ENCODE data around the gene MAML3.
"Not testable (repeated sequence)": the region's sequence is repeated elsewhere in the genome, so short reads cannot be mapped to it uniquely, and the experiment has no call there.

Gene MAML3

GRCh38 chr4:139950568-139950967 is 203.4 kb downstream of the MAML3 start:
- Mint-ChIP-seq H3K4me3 (peak overlapping the region; percentile 25 to 40), H3K4me1 (ENCODE audit: low read depth in 2 of 2) (peaks cover 10 to 14% of the 10 kb centered on the region in 2 donors), H3K27ac (peak overlapping the region; percentile 17 to 56), H3K36me3 (ENCODE audit: insufficient read depth) (peaks cover 4% of the 10 kb centered on the region), H3K27me3 (peaks cover 9 to 10% of the 10 kb centered on the region in 2 donors), H3K9me3 (no peaks in the 10 kb centered on the region)
- ATAC-seq (replicated peaks) (peak; percentile 77), DNase-seq (no peak)

DNA sequence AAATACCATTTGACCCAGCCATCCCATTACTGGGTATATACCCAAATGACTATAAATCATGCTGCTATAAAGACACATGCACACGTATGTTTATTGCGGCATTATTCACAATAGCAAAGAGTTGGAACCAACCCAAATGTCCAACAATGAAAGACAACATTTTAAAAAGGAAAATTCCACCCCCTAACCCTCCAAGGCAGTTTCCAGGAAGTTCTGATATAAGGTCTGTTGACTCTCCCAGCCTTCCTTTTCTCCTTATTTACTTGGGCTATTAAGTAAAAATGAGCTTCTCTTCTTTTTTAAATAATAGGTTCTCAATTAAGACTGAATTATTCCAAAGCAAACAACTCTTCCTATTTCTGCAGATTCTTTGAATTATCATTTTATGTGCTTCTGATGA is 209.1 kb downstream of the MAML3 start:
- ATAC-seq (replicated peaks); H3K4me3 Mint-ChIP-seq; H3K9me3 Mint-ChIP-seq; H3K36me3 Mint-ChIP-seq (ENCODE audit: insufficient read depth); H3K27ac Mint-ChIP-seq; H3K4me1 Mint-ChIP-seq (ENCODE audit: low read depth in 2 of 2); DNase-seq: not testable (repeated sequence)
- peaks cover 0 to 10% of the 10 kb centered on the region in 2 donors for H3K27me3 Mint-ChIP-seq

DNA sequence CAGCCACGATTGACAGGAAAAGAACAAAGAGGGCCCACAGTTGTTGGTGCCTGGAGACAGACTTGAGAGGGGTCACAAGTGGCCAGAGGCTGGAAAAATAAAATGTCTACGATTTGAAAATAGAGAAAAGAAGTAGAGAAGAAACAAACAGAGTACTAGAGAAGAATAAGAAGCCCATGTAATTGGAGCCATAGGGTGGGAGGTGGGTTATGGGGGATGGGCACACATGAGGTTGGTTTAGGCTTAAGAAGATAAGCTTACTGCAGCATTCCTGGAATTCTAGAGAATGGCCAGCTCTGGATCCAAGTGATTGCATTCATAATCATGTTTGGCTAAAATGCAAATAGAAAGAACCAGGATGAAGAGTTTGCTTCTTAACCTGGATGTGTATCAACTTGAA is 210.7 kb downstream of the MAML3 start:
- H3K9me3 Mint-ChIP-seq = peaks cover 0 to 2% of the 10 kb centered on the region in 2 donors
- ATAC-seq (replicated peaks) = no peak
- no peak for DNase-seq
- H3K4me3 Mint-ChIP-seq = no peak overlapping the region
- no peaks in the 10 kb centered on the region for H3K4me1 Mint-ChIP-seq (ENCODE audit: low read depth in 2 of 2)
- H3K27ac Mint-ChIP-seq = no peak overlapping the region
- no peaks in the 10 kb centered on the region for H3K36me3 Mint-ChIP-seq (ENCODE audit: insufficient read depth)
- peaks cover 0 to 10% of the 10 kb centered on the region in 2 donors for H3K27me3 Mint-ChIP-seq

GRCh38 chr4:139942241-139942640 is 211.7 kb downstream of the MAML3 start:
- Mint-ChIP-seq H3K4me1 (ENCODE audit: low read depth in 2 of 2) (no peaks in the 10 kb centered on the region), H3K27me3 (peaks cover 0 to 10% of the 10 kb centered on the region in 2 donors), H3K36me3 (ENCODE audit: insufficient read depth) (no peaks in the 10 kb centered on the region), H3K4me3 (no peak overlapping the region), H3K9me3 (peaks cover 0 to 2% of the 10 kb centered on the region in 2 donors), H3K27ac (no peak overlapping the region)
- DNase-seq = no peak
- ATAC-seq (replicated peaks) = no peak

DNA sequence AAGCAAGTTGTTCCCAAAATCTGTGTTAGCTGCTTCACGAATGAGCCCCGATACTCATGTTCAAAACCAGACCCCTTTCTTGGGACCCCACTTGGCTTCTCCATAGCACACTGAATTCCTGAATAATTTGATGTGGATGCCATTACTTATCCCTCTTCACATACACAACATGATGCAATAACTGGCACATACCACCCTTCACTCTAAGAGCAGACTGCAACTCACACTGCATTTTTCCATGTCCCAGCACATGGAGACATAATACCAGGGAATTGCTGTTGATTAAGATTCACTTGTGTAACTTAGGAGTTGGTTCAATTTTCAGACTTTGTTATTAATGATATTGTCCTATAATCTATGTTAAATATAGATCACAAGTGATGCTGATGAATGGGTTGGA is 213.4 kb downstream of the MAML3 start:
- no peaks in the 10 kb centered on the region for H3K4me1 Mint-ChIP-seq (ENCODE audit: low read depth in 2 of 2)
- H3K4me3 Mint-ChIP-seq = no peak overlapping the region
- peaks cover 0 to 2% of the 10 kb centered on the region in 2 donors for H3K9me3 Mint-ChIP-seq
- peaks cover 0 to 5% of the 10 kb centered on the region in 2 donors for H3K27me3 Mint-ChIP-seq
- DNase-seq (no peak), ATAC-seq (replicated peaks) (no peak)
- H3K36me3 Mint-ChIP-seq (ENCODE audit: insufficient read depth) = no peaks in the 10 kb centered on the region
- H3K27ac Mint-ChIP-seq = no peak overlapping the region

GRCh38 chr4:139938414-139938813 is 215.6 kb downstream of the MAML3 start:
- H3K27me3 Mint-ChIP-seq = peaks cover 0 to 5% of the 10 kb centered on the region in 2 donors
- no peaks in the 10 kb centered on the region for H3K4me1 Mint-ChIP-seq (ENCODE audit: low read depth in 2 of 2)
- no peak overlapping the region for H3K27ac Mint-ChIP-seq
- H3K4me3 Mint-ChIP-seq = no peak overlapping the region
- ATAC-seq (replicated peaks) (no peak), DNase-seq (no peak)
- peaks cover 0 to 2% of the 10 kb centered on the region in 2 donors for H3K9me3 Mint-ChIP-seq
- H3K36me3 Mint-ChIP-seq (ENCODE audit: insufficient read depth) = no peaks in the 10 kb centered on the region

- no peaks in the 10 kb centered on the region for H3K27me3 Mint-ChIP-seq
- no peaks in the 10 kb centered on the region for H3K4me1 Mint-ChIP-seq (ENCODE audit: low read depth in 2 of 2)
- no peaks in the 10 kb centered on the region for H3K9me3 Mint-ChIP-seq
- no peak overlapping the region for H3K27ac Mint-ChIP-seq
- no peaks in the 10 kb centered on the region for H3K36me3 Mint-ChIP-seq (ENCODE audit: insufficient read depth)
- no peak overlapping the region for H3K4me3 Mint-ChIP-seq
- ATAC-seq (replicated peaks) (no peak), DNase-seq (no peak)
Observed at GRCh38 chr4:139935911-139936310, 218.1 kb downstream of the MAML3 start.

- Mint-ChIP-seq H3K36me3 (ENCODE audit: insufficient read depth) (no peaks in the 10 kb centered on the region), H3K9me3 (no peaks in the 10 kb centered on the region), H3K27me3 (no peaks in the 10 kb centered on the region), H3K4me3 (no peak overlapping the region), H3K27ac (no peak overlapping the region), H3K4me1 (ENCODE audit: low read depth in 2 of 2) (no peaks in the 10 kb centered on the region)
- ATAC-seq (replicated peaks) (no peak), DNase-seq (no peak)
Observed at GRCh38 chr4:139934708-139935195, 219.2 kb downstream of the MAML3 start.

DNA sequence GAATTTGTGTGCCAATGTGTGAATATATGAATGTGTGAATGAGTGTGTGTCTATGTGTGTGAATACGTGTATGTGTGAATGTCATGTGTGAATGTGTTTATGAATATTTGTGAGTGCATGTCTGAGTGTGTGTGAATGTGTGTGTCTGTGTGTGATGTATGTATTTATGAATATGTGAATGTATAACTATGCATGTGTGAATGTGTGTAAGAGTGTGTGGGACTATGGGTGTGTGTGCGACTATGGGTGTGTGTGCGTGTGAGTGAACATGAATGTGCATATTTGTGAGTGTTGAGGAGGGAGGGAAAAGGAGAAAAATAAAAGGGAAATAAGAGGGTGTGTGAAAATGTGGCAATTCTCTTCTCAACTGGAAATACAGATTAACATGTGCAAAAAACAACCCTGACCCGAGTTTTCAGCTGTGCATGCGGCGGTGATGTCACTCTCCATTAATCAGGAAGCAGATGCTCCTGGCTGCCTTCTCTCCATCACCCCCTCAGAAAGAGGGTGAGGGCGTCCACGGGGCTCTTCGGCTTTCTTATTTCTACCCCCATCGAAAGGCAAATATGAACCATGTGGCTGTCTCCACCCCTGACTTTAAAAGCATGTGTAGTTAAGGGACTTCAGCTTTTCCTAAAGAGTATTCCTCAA is 219.8 kb downstream of the MAML3 start:
- DNase-seq (no peak), ATAC-seq (replicated peaks) (no peak)
- H3K4me3 Mint-ChIP-seq = no peak overlapping the region
- no peaks in the 10 kb centered on the region for H3K27me3 Mint-ChIP-seq
- H3K27ac Mint-ChIP-seq = no peak overlapping the region
- no peaks in the 10 kb centered on the region for H3K4me1 Mint-ChIP-seq (ENCODE audit: low read depth in 2 of 2)
- no peaks in the 10 kb centered on the region for H3K36me3 Mint-ChIP-seq (ENCODE audit: insufficient read depth)
- no peaks in the 10 kb centered on the region for H3K9me3 Mint-ChIP-seq

- Mint-ChIP-seq H3K27ac (no peak overlapping the region), H3K4me3 (no peak overlapping the region), H3K27me3 (peaks cover 6% of the 10 kb centered on the region in 2 donors), H3K36me3 (ENCODE audit: insufficient read depth) (no peaks in the 10 kb centered on the region), H3K4me1 (ENCODE audit: low read depth in 2 of 2) (no peaks in the 10 kb centered on the region), H3K9me3 (no peaks in the 10 kb centered on the region)
- ATAC-seq (replicated peaks) (no peak), DNase-seq (no peak)
Observed at GRCh38 chr4:139933541-139933940, 220.4 kb downstream of the MAML3 start.

DNA sequence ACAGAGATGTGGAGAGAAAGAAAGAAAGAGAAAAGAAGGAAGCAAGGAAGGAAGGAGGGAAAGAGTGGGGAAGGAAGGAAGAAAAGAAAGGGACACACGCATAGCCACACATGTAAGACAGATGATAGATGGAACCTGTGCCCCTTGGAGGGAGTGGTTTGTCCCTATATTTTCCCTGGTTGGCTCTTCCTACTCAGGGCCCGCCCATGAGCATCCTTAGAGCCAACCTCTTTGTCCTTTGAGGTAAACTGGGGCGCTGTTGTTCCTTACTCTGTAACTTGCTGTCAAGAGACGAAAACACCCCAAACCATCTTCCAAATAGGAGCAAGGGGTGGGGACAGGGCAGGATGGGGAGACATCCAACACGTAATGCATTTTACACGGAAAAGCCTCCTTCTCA is 220.9 kb downstream of the MAML3 start:
- Mint-ChIP-seq H3K27me3 (peaks cover 10 to 11% of the 10 kb centered on the region in 2 donors), H3K4me3 (no peak overlapping the region), H3K9me3 (no peaks in the 10 kb centered on the region), H3K36me3 (ENCODE audit: insufficient read depth) (no peaks in the 10 kb centered on the region), H3K4me1 (ENCODE audit: low read depth in 2 of 2) (no peaks in the 10 kb centered on the region), H3K27ac (no peak overlapping the region)
- DNase-seq = no peak
- ATAC-seq (replicated peaks) = no peak

DNA sequence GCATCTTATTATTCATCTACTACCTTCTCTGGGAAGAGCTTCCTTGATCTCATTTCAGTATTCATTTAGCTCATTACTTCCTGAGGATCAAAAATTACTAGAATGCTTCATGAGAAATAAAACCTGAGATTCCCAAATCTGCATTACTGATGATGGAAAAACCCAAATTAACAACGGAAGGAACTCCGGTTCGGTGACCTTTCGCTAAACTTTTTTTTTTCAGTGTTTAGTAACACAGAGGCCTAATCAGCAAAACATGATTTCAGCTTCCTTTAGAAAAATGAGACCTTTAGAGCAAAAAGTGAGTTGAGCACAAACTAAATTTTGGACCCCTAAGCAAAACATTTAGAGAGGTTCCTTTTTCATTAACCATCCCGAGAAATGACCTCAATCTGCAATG is 229.2 kb downstream of the MAML3 start:
- Mint-ChIP-seq H3K9me3 (no peaks in the 10 kb centered on the region), H3K27ac (no peak overlapping the region), H3K4me1 (ENCODE audit: low read depth in 2 of 2) (no peaks in the 10 kb centered on the region), H3K27me3 (peaks cover 16 to 29% of the 10 kb centered on the region in 2 donors), H3K36me3 (ENCODE audit: insufficient read depth) (no peaks in the 10 kb centered on the region), H3K4me3 (no peak overlapping the region)
- DNase-seq (no peak), ATAC-seq (replicated peaks) (no peak)

- Mint-ChIP-seq H3K4me3 (no peak overlapping the region), H3K4me1 (ENCODE audit: low read depth in 2 of 2) (no peaks in the 10 kb centered on the region), H3K27ac (no peak overlapping the region), H3K36me3 (ENCODE audit: insufficient read depth) (no peaks in the 10 kb centered on the region), H3K9me3 (no peaks in the 10 kb centered on the region), H3K27me3 (peaks cover 6 to 16% of the 10 kb centered on the region in 2 donors)
- DNase-seq = no peak
- ATAC-seq (replicated peaks) = no peak
Observed at GRCh38 chr4:139922406-139923024, 231.5 kb downstream of the MAML3 start.

DNA sequence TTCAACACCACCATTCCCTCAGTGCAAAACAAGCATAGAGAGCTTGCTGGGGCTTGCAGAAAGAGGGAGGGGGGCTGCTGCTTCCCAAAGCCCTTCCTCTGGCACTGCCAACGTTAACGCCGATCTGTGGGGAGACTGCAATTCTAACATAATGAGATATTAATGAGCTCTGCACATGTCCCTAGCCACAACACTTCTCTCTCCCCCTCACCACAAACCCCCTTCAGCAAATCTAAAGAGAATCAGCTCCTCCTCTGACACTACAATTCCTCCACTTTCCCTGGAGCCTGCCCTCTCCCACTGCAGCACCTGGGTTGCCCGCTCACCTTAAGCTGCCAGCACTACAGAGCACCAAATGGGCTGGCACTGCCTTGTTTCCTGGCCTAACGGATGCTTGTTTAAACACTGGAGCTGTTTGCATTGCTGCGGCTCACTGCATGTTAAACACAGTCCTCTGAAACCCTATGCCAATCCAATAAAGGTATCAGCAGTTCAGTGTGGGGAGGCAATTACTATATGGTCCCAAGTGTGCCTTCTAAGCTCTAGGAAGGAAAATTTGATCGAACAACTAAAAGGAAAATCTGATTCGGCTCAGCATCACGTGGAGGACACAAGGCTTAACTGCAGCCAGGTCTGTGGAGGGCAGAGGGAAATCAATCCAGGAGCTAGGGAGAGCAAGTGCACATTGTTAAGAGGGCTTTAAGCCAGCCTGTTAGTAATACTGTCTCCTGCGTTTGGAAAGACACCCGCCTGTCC is 232.4 kb downstream of the MAML3 start:
- no peak for DNase-seq
- Mint-ChIP-seq H3K27ac (no peak overlapping the region), H3K4me3 (no peak overlapping the region), H3K4me1 (ENCODE audit: low read depth in 2 of 2) (no peaks in the 10 kb centered on the region), H3K36me3 (ENCODE audit: insufficient read depth) (no peaks in the 10 kb centered on the region), H3K27me3 (peaks cover 6 to 16% of the 10 kb centered on the region in 2 donors), H3K9me3 (no peaks in the 10 kb centered on the region)
- ATAC-seq (replicated peaks) = no peak
